ENCODE measurements around the gene EXOSC7.

Gene EXOSC7

DNA sequence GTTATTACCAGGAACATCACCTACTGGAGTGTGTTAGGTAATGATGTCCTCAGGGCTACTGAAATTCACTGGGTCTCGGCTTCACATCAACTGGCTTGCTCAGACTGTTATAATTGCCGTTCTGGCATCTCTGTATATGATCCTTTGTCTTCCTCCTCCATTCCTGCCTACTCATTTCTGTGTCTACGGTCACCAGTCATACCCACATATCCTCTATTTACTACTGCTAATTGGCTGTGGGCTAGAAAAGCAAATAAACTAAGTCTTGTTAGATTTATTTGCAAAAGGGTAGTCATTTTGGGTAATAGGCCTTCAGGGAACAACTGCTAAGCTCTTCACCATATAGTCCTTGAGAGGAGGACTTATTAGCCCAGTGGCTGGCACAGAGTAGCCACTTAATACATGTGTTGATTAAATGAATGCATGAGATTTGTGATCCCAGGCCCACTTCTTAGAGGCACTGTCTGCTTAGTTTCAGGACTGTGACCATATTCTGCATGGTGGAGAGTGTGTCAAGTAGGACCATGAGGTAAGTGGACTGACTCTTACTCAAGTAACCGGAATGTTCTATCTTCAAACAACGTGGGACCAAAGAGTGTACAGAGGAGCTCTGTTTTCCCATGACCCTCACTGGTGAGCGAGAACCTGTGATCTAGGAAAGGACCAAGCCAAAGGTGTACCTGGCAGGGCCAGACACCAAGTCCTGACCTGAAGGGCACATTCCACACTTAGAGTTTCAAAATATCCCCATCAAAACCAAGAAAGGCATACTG is 13.2 kb upstream of the EXOSC7 start:
- whole genome bisulfite sequencing, 2 experiments (ENCODE audit: insufficient coverage in 2 of 2) = 93 to 98% methylated on average over 4 to 5 of the region's 6 CpGs
- no peaks in the 10 kb centered on the region for H3K4me1 ChIP-seq (ENCODE audit: control insufficient read depth, insufficient read depth, low read length, poor library complexity, severe bottlenecking)
- peaks cover 15% of the 10 kb centered on the region for H3K36me3 ChIP-seq (ENCODE audit: control insufficient read depth, insufficient read depth, low read length)
- no peak overlapping the region for H3K27ac ChIP-seq (ENCODE audit: low read depth, low read length, severe bottlenecking)
- H3K4me3 ChIP-seq (ENCODE audit: extremely low read depth, insufficient read depth, low read length, poor library complexity, severe bottlenecking) = no peak overlapping the region
- H3K9me3 ChIP-seq (ENCODE audit: control insufficient read depth, low read length) = no peaks in the 10 kb centered on the region

DNA sequence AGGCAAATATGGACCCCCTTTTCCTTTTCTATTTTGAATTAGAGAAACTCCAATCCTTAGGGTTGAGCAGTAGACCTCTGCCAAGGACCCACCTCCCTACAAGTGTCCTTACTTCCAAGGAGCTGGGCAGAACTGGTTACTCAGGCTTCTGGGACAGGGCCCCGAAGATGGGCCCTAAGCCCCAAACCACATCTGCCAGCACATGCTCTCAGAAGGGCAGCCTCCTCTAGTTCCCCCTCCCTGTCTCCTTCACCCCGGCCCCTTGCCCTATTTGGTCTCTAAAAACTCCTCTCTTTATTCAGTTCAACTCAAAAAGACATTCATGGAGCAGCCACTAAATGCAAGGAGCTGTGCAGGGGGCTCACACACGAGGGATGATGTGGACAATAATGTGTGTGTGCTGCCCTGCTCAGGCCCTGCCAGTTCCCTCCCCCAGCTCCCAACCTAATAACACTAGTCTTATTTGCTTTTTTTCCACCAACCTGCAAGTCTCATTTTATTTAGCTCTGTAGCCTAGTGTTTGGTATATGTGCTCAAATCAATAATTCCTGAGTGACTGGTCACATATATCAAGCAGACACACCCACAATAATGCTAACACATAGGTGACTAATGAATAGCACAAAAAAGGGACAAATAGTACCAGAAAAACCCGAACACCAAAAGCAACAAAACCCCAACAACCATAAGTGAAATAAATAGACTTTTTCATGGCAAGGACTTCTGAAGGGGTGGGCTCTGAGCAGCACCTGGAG is 12.3 kb upstream of the EXOSC7 start:
- WGBS, 2 experiments (ENCODE audit: insufficient coverage in 2 of 2) = 100% methylated on average over 1 of the region's 4 CpGs; no CpG with 5 or more reads in 1 of the 2 experiments
- Histone ChIP-seq H3K27ac (ENCODE audit: low read depth, low read length, severe bottlenecking) (no peak overlapping the region), H3K4me1 (ENCODE audit: control insufficient read depth, insufficient read depth, low read length, poor library complexity, severe bottlenecking) (peaks cover 6% of the 10 kb centered on the region), H3K4me3 (ENCODE audit: extremely low read depth, insufficient read depth, low read length, poor library complexity, severe bottlenecking) (no peak overlapping the region), H3K36me3 (ENCODE audit: control insufficient read depth, insufficient read depth, low read length) (peaks cover 9% of the 10 kb centered on the region), H3K9me3 (ENCODE audit: control insufficient read depth, low read length) (no peaks in the 10 kb centered on the region)

DNA sequence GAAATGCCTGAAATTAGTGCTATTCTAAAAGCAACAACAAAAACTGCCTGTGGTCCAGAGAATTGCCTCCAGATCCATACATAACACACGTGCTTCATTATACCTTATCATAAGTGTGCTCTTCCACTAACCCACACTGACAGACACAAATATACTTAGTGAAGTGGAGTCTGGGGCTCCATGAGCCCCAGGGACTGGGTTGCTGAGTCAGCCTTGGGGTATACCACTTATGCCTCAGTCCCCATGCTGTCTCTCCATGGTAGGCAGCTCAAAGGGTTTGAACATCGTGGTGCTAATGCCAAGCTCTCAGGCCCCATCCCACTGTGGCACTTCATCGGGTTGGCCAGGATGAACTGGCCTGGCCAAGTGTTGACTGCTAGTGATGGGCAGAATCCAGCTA is 10.9 kb upstream of the EXOSC7 start:
- 89 to 95% methylated on average over 3 of the region's 3 CpGs for WGBS, 2 experiments (ENCODE audit: insufficient coverage in 2 of 2)
- Histone ChIP-seq H3K27ac (ENCODE audit: low read depth, low read length, severe bottlenecking) (no peak overlapping the region), H3K4me1 (ENCODE audit: control insufficient read depth, insufficient read depth, low read length, poor library complexity, severe bottlenecking) (peaks cover 7% of the 10 kb centered on the region), H3K36me3 (ENCODE audit: control insufficient read depth, insufficient read depth, low read length) (peaks cover 14% of the 10 kb centered on the region), H3K9me3 (ENCODE audit: control insufficient read depth, low read length) (no peaks in the 10 kb centered on the region), H3K4me3 (ENCODE audit: extremely low read depth, insufficient read depth, low read length, poor library complexity, severe bottlenecking) (no peak overlapping the region)

DNA sequence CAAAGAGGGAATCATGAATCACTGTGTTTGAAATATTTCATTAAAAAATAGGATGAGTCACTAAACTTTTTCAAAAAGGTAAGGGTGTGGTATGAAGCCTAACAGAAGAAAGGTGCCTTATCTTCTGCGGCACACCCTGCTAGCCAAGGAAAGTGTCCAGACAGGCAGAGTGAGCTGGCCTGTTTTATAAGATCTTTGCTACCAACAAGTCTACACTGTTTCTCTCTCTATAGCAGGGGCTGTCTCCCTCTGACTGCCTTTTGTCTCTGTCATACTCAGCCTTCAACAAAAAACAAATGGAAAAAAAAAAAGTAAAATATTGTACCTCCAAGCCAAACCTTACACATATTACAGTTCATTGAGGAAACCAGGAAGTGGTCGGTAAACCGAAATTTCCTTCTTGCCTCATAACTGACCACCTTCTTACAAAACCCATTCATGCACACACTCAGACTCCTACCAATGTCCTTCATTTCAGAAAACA is 9.2 kb upstream of the EXOSC7 start:
- Histone ChIP-seq H3K9me3 (ENCODE audit: control insufficient read depth, low read length) (no peaks in the 10 kb centered on the region), H3K4me3 (ENCODE audit: extremely low read depth, insufficient read depth, low read length, poor library complexity, severe bottlenecking) (no peak overlapping the region), H3K27ac (ENCODE audit: low read depth, low read length, severe bottlenecking) (no peak overlapping the region), H3K36me3 (ENCODE audit: control insufficient read depth, insufficient read depth, low read length) (peaks cover 21% of the 10 kb centered on the region), H3K4me1 (ENCODE audit: control insufficient read depth, insufficient read depth, low read length, poor library complexity, severe bottlenecking) (peaks cover 7% of the 10 kb centered on the region)
- 81 to 96% methylated on average over 2 to 3 of the region's 3 CpGs for WGBS, 2 experiments (ENCODE audit: insufficient coverage in 2 of 2)

DNA sequence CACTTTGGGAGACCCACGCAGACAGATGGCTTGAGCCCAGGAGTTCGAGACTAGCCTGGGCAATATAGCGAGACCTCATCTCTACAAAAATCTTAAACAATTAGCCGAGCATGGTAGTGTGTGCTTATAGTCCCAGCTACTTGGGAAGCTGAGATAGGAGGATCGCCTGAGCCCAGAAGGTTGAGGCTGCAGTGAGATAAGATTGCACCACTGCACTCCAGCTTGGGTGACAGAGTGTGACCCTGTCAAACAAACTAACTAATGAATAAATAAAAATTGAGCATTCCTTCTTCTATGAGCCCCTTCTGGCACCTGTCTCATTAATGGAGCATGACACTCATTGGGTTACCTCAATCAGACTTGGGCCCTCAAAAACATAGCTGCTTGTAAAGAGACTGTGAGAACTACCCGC is 7.6 kb upstream of the EXOSC7 start:
- Histone ChIP-seq H3K36me3 (ENCODE audit: control insufficient read depth, insufficient read depth, low read length) (peaks cover 21% of the 10 kb centered on the region), H3K9me3 (ENCODE audit: control insufficient read depth, low read length) (no peaks in the 10 kb centered on the region), H3K27ac (ENCODE audit: low read depth, low read length, severe bottlenecking) (no peak overlapping the region), H3K4me1 (ENCODE audit: control insufficient read depth, insufficient read depth, low read length, poor library complexity, severe bottlenecking) (peaks cover 7% of the 10 kb centered on the region), H3K4me3 (ENCODE audit: extremely low read depth, insufficient read depth, low read length, poor library complexity, severe bottlenecking) (no peak overlapping the region)
- 83 to 100% methylated on average over 2 of the region's 6 CpGs for WGBS, 2 experiments (ENCODE audit: insufficient coverage in 2 of 2)

DNA sequence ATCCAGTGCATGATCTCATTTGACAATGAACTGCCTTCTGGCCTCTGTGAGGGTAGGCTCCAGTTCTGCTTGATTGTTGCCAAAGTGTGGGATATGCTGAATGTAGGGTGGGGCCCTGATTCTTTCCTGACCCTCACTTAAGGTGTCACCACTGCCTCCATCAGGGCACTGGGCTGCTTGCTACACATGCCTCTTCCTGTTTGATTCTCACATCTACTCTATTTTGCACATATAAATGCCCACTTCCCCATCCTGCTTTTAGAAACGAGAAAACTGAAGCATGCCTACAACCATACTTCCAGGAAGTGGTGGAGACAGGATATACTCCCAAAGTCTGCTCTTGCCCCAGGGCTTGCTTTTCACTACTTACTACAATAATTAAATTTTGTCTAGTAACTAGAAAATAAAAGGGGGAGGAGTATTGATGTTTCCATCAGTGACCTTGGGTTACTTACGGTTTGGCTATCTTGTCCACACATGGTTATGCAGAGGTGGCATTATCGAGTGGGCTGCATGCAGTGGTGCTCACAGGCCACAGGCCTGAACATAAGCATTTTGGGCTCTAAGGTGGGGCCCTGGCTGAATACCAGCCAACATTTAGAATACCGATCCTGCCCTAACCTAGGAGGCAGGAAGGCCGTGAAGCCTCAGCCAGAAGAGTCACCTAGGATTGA is 6.8 kb upstream of the EXOSC7 start:
- Histone ChIP-seq H3K27ac (ENCODE audit: low read depth, low read length, severe bottlenecking) (no peak overlapping the region), H3K36me3 (ENCODE audit: control insufficient read depth, insufficient read depth, low read length) (peaks cover 24% of the 10 kb centered on the region), H3K4me3 (ENCODE audit: extremely low read depth, insufficient read depth, low read length, poor library complexity, severe bottlenecking) (no peak overlapping the region), H3K4me1 (ENCODE audit: control insufficient read depth, insufficient read depth, low read length, poor library complexity, severe bottlenecking) (peaks cover 7% of the 10 kb centered on the region), H3K9me3 (ENCODE audit: control insufficient read depth, low read length) (no peaks in the 10 kb centered on the region)
- WGBS, 2 experiments (ENCODE audit: insufficient coverage in 2 of 2) = 91 to 94% methylated on average over 2 to 4 of the region's 5 CpGs

DNA sequence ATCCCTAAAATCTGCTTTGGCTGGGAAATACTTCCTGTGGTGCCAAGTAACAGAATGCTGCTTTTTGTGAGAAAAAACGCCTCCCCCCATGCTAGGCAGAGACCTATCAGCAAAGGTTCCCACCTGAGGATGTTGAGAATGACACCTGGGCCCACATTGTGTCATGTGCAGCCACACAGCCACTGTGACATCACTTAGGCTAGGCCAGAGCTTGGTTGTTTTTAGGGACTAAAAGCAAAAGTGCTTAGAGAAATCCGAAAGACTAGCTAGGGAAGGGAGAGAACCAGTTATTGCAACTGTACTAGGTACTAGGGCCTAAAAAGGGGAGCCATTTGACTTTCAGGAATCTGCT is 6.2 kb upstream of the EXOSC7 start:
- H3K27ac ChIP-seq (ENCODE audit: low read depth, low read length, severe bottlenecking) = peak overlapping the region; percentile 5
- no peak overlapping the region for H3K4me3 ChIP-seq (ENCODE audit: extremely low read depth, insufficient read depth, low read length, poor library complexity, severe bottlenecking)
- peaks cover 26% of the 10 kb centered on the region for H3K36me3 ChIP-seq (ENCODE audit: control insufficient read depth, insufficient read depth, low read length)
- WGBS, 2 experiments (ENCODE audit: insufficient coverage in 2 of 2) = 59 to 100% methylated on average over 2 of the region's 2 CpGs
- peaks cover 7% of the 10 kb centered on the region for H3K4me1 ChIP-seq (ENCODE audit: control insufficient read depth, insufficient read depth, low read length, poor library complexity, severe bottlenecking)
- H3K9me3 ChIP-seq (ENCODE audit: control insufficient read depth, low read length) = no peaks in the 10 kb centered on the region

DNA sequence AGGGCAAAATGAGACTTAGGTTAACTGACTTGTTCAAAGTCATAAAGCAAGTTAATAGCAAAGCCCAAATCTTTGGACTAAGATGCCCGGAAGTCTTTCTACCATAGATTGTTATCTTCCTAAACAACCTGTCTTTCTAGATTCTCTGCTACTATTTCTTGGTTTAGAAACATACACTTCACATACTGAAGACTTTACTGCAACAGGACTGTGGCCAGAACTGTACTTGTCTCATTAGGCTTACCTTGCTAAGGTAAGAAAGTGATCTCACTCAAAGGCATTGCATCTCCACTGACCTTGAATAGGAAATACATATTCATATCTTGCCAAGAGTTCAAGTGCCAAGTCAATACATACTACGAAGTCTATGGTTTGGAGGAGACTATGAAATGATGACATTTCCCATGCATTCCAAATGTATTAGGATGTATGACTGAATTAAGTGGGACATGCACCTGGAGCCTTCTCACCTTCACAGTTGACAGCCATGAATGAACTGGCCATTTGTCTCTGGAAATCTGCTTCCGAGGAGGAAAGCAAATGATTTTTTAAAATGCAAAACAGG is 5.0 kb upstream of the EXOSC7 start:
- WGBS, 2 experiments (ENCODE audit: insufficient coverage in 2 of 2) = 89 to 100% methylated on average over 1 to 2 of the region's 3 CpGs
- no peak overlapping the region for H3K27ac ChIP-seq (ENCODE audit: low read depth, low read length, severe bottlenecking)
- no peak overlapping the region for H3K4me3 ChIP-seq (ENCODE audit: extremely low read depth, insufficient read depth, low read length, poor library complexity, severe bottlenecking)
- H3K9me3 ChIP-seq (ENCODE audit: control insufficient read depth, low read length) = no peaks in the 10 kb centered on the region
- peaks cover 26% of the 10 kb centered on the region for H3K36me3 ChIP-seq (ENCODE audit: control insufficient read depth, insufficient read depth, low read length)
- peaks cover 7% of the 10 kb centered on the region for H3K4me1 ChIP-seq (ENCODE audit: control insufficient read depth, insufficient read depth, low read length, poor library complexity, severe bottlenecking)

DNA sequence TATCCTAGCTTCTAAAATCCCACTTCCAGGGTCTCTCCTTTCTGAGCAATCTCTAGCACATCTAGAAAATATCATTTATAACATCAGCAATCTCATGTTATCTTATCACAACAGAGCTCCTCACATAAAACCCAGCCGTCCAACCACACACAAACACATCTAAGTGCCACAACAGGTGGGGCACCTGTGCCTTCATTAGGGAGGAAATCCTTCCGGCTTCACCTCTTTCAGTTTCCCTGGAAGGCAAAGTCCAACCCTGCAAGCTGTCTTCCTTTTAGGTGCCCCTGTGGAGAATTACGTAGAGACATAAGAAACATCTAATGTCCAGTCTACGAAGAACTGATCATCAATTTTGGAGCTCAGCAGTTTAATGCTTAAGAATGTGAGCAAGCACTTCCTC is 1.6 kb upstream of the EXOSC7 start:
- H3K9me3 ChIP-seq (ENCODE audit: control insufficient read depth, low read length) = no peaks in the 10 kb centered on the region
- WGBS, 2 experiments (ENCODE audit: insufficient coverage in 2 of 2) = 89 to 94% methylated on average over 4 of the region's 4 CpGs
- peaks cover 5% of the 10 kb centered on the region for H3K4me1 ChIP-seq (ENCODE audit: control insufficient read depth, insufficient read depth, low read length, poor library complexity, severe bottlenecking)
- H3K4me3 ChIP-seq (ENCODE audit: extremely low read depth, insufficient read depth, low read length, poor library complexity, severe bottlenecking) = peak overlapping the region; percentile 97
- H3K27ac ChIP-seq (ENCODE audit: low read depth, low read length, severe bottlenecking) = no peak overlapping the region
- peaks cover 17% of the 10 kb centered on the region for H3K36me3 ChIP-seq (ENCODE audit: control insufficient read depth, insufficient read depth, low read length)

DNA sequence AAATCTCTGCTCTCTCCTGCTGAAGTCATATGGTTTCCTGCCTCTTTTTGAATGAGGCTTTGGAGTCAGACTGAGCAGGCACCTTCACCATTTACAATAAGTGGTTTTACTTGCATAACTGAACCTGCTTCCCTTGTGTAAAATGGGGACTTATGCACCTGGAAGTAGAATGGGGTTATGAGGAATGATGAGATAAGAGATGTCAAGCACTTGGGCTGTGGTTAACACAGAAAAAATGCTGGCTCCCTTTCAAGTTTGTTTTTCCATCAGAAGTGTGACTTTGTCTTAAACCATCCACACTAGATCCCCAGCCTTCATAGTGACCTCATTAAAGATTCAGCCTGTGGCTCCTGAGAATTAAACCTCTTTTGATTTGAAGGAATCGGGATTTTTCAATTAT is 5.2 kb downstream of the EXOSC7 start:
- 86 to 100% methylated on average over 1 of the region's 1 CpG for WGBS, 2 experiments (ENCODE audit: insufficient coverage in 2 of 2)
- H3K4me1 ChIP-seq (ENCODE audit: control insufficient read depth, insufficient read depth, low read length, poor library complexity, severe bottlenecking) = peaks cover 5% of the 10 kb centered on the region
- no peak overlapping the region for H3K4me3 ChIP-seq (ENCODE audit: extremely low read depth, insufficient read depth, low read length, poor library complexity, severe bottlenecking)
- H3K36me3 ChIP-seq (ENCODE audit: control insufficient read depth, insufficient read depth, low read length) = peaks cover 34% of the 10 kb centered on the region
- no peak overlapping the region for H3K27ac ChIP-seq (ENCODE audit: low read depth, low read length, severe bottlenecking)
- H3K9me3 ChIP-seq (ENCODE audit: control insufficient read depth, low read length) = peaks cover 5% of the 10 kb centered on the region
